A549 (cell line): ENCODE data around the gene KIF1A. TPM values are rescaled to one million over a fixed set of nuclear protein-coding genes. Genes with fewer than 3 reads are reported as not detected.

Source experiments
- ATAC-seq, 2 experiments: fragments of 200-7000 bp in 1 of 2; fragments of >200 bp in 1 of 2; cut with Nextera tagmentation in 1 of 2; cut with Tn5 transposase in 1 of 2; 3 replicates each; pipeline versions ENCODE4 v1.8.0 to v1.9.1; 2018 to 2020; ENCODE audit warnings: mild to moderate bottlenecking in 1 of 2, moderate library complexity in 1 of 2
- CTCF ChIA-PET: fragments of 300-600 bp; sonication (Branson Sonifier 250); formaldehyde crosslinking; extraction: SDS; loops from one replicate; lab custom pipeline; 2021; ENCODE audit warnings: antibody characterized with exemption, inconsistent platforms; lab: Yijun Ruan, JAX
- POLR2A ChIA-PET: fragments of 350-600 bp; formaldehyde crosslinking; extraction: SDS; loops from one replicate; lab custom pipeline; 2021; ENCODE audit warnings: antibody characterized with exemption, inconsistent platforms; lab: Yijun Ruan, JAX
- DNase-seq, 2 experiments: peaks; one replicate each; pipeline versions ENCODE4 v3.0.0 to v3.0.0-alpha.2; 2011 to 2016; ENCODE audit warnings: low read depth in 1 of 2, low spot score in 1 of 2
- FAIRE-seq: peaks from 2 replicates; lab custom pipeline; 2011; peaks lifted over from hg19 to GRCh38; lab: Jason Lieb, UNC
- H3K27ac ChIP-seq, 2 experiments: fragments of >200 bp; sonication (Bioruptor Twin); formaldehyde crosslinking; 3 replicates each; pipeline ENCODE4 v1.5.1; 2016 to 2017
- H3K4me1 ChIP-seq: fragments of >200 bp; sonication (Bioruptor Twin); formaldehyde crosslinking; 3 replicates; pipeline ENCODE4 v1.6.1; 2016
- H3K4me2 ChIP-seq: fragments of >200 bp; sonication (Bioruptor Twin); formaldehyde crosslinking; 3 replicates; pipeline ENCODE4 v1.6.1; 2016
- H3K4me3 ChIP-seq: fragments of >200 bp; sonication (Bioruptor Twin); formaldehyde crosslinking; 3 replicates; pipeline ENCODE4 v1.5.1; 2016
- H3K9me3 ChIP-seq: fragments of >200 bp; sonication (Bioruptor Twin); formaldehyde crosslinking; 3 replicates; pipeline ENCODE4 v1.6.1; 2016
- CBX2 ChIP-seq: fragments of 200-600 bp; sonication (generic); IDR thresholded peaks from 2 replicates; pipeline ENCODE4 v1.6.1; 2016; ENCODE audit warnings: low read depth, mild to moderate bottlenecking, borderline replicate concordance
- CTCF ChIP-seq: fragments of >200 bp; sonication (Bioruptor Twin); formaldehyde crosslinking; IDR thresholded peaks from 3 replicates; pipeline ENCODE4 v1.5.1; 2016
- EHMT2 ChIP-seq: fragments of 200-600 bp; sonication (generic); IDR thresholded peaks from 2 replicates; pipeline ENCODE4 v1.6.1; 2016; ENCODE audit warnings: antibody characterized with exemption, low read depth, mild to moderate bottlenecking, moderate library complexity
- FOSB ChIP-seq: fragments of 250-450 bp; sonication (Bioruptor Pico); IDR thresholded peaks from 2 replicates; pipeline ENCODE4 v1.5.0; 2020; ENCODE audit warnings: mild to moderate bottlenecking, moderate library complexity
- FOSL2 ChIP-seq, 2 experiments: fragments of 450-650 bp in 1 of 2; fragments of >200 bp in 1 of 2; sonication (Bioruptor Twin) in 1 of 2; formaldehyde crosslinking; IDR thresholded peaks; 2 replicates each; pipeline versions ENCODE4 v1.5.0 to v1.6.1; 2016 to 2020; ENCODE audit warnings: mild to moderate bottlenecking in 1 of 2, moderate library complexity in 1 of 2
- HMGXB4 ChIP-seq: fragments of 250-450 bp; sonication (Bioruptor Pico); IDR thresholded peaks from 2 replicates; pipeline ENCODE4 v1.5.0; 2021; ENCODE audit warnings: mild to moderate bottlenecking, moderate library complexity, borderline replicate concordance
- JUN ChIP-seq, 2 experiments: fragments of >200 bp; sonication (Bioruptor Twin); formaldehyde crosslinking; IDR thresholded peaks; 2 replicates in 1 of 2; 3 replicates in 1 of 2; pipeline ENCODE4 v1.6.1; 2016 to 2017
- KDM1A ChIP-seq: fragments of 200-600 bp; sonication (generic); IDR thresholded peaks from 2 replicates; pipeline ENCODE4 v1.6.1; 2016; ENCODE audit warnings: low read depth, mild to moderate bottlenecking
- MYC ChIP-seq: IDR thresholded peaks from 2 replicates; pipeline ENCODE4 v1.6.1; 2012; ENCODE audit warnings: mild to moderate bottlenecking, inconsistent platforms, low read length, improper control_type of control experiment, borderline replicate concordance
- PHF8 ChIP-seq: fragments of 200-600 bp; sonication (generic); IDR thresholded peaks from 2 replicates; pipeline ENCODE4 v1.6.1; 2016; ENCODE audit warnings: low read depth, mild to moderate bottlenecking, antibody characterized with exemption, moderate library complexity, borderline replicate concordance
- POLR2AphosphoS2 ChIP-seq: conservative IDR thresholded peaks from 2 replicates; pipeline ENCODE4 v1.6.1; 2012; ENCODE audit warnings: low read length, improper control_type of control experiment, inconsistent platforms
- RAD21 ChIP-seq, 2 experiments: fragments of >200 bp in 1 of 2; sonication (Bioruptor Twin) in 1 of 2; formaldehyde crosslinking in 1 of 2; IDR thresholded peaks in 1 of 2; conservative IDR thresholded peaks in 1 of 2; 2 replicates in 1 of 2; 3 replicates in 1 of 2; pipeline ENCODE4 v1.6.1; 2012 to 2018; ENCODE audit warnings: inconsistent platforms in 1 of 2
- SMC3 ChIP-seq: fragments of >200 bp; sonication (Bioruptor Twin); formaldehyde crosslinking; IDR thresholded peaks from 3 replicates; pipeline ENCODE4 v1.6.1; 2018; ENCODE audit warnings: inconsistent platforms
- ZFP36 ChIP-seq: fragments of 450-650 bp; IDR thresholded peaks from 2 replicates; pipeline ENCODE4 v1.6.1; 2014; ENCODE audit warnings: borderline replicate concordance; ENCODE audit not compliant: partially characterized antibody
- WGBS: methylation state at CpG from one replicate; pipeline ENCODE4 v1.1.6; 2017; ENCODE audit errors: missing lambda C conversion rate; 5-methylcytosine and 5-hydroxymethylcytosine counted together
- polyA plus RNA-seq, 4 experiments: library from polyadenylated mRNA; depleted of rRNA in 3 of 4; stranded (reverse); fragments of >200 nt; fragmentation: RNase III in 1 of 4; extraction: RNeasy Plus Mini Kit Qiagen cat#74134 plus additional on column Dnase treatment in 1 of 4; gene quantifications; 2 replicates in 3 of 4; 3 replicates in 1 of 4; pipeline ENCODE4 v1.2.3, GENCODE V29; 2011 to 2017

The KIF1A gene
- polyA plus RNA-seq, 2 of the 4 experiments (the other 2 are of a cell fraction) = 0.28 to 0.50 TPM

- Histone ChIP-seq H3K4me1 (no peaks in the 10 kb centered on the region), H3K27ac (no peak overlapping the region), H3K4me2 (no peak overlapping the region), H3K9me3 (no peaks in the 10 kb centered on the region), H3K4me3 (no peak overlapping the region)
- TF ChIP-seq HMGXB4 (CRISPR knock-in tag) (no peak), SMC3 (peak; percentile 70), EHMT2 (no peak), CBX2 (no peak), KDM1A (no peak), POLR2AphosphoS2 (no peak), FOSB (no peak), RAD21 (conservative IDR thresholded peaks at IDR 0.05 in 1 of 2, IDR thresholded peaks at IDR 0.05 in 1 of 2) (peak; percentile 94 to 97), ZFP36 (no peak), CTCF (peak; percentile 90)
- DNase-seq = peak; percentile 76 to 81
- ATAC-seq = peak; percentile 92 to 98
- WGBS = 39% methylated on average over 30 of the region's 33 CpGs
- FAIRE-seq = no peak
- ChIA-PET CTCF (interaction anchor here (0.6 to 3.8 kb wide), 62 partner anchors 10 to 1028 kb away, joined by 3 to 44 read pairs (median 4); partner anchors contain the start of genes AGXT, ATG4B and D2HGDH), POLR2A (no interaction called here)
Measured at GRCh38 chr2:240851078-240851991, 31.3 kb upstream of the KIF1A start.

- TF ChIP-seq HMGXB4 (CRISPR knock-in tag) (no peak), FOSL2 (IDR thresholded peaks at IDR 0.05) (no peak), FOSL2 (CRISPR knock-in tag; IDR thresholded peaks at IDR 0.05) (no peak), JUN (IDR thresholded peaks at IDR 0.05) (no peak), PHF8 (no peak), MYC (no peak)
- CTCF ChIA-PET = interaction anchor here (0.6 to 3.8 kb wide), 41 partner anchors 10 to 1028 kb away, joined by 3 to 44 read pairs (median 5); partner anchors contain the start of genes AGXT and D2HGDH
- 76% methylated on average over 6 of the region's 11 CpGs for WGBS
Measured at GRCh38 chr2:240850756-240851077, 30.7 kb upstream of the KIF1A start.

More at GRCh38 chr2:240850756-240851077, 30.7 kb upstream of the KIF1A start:
- H3K9me3 ChIP-seq = no peaks in the 10 kb centered on the region
- POLR2A ChIA-PET = no interaction called here
- H3K4me2 ChIP-seq = no peak overlapping the region
- H3K4me3 ChIP-seq = no peak overlapping the region
- FAIRE-seq (no peak), DNase-seq (no peak), ATAC-seq (peak in 1 of 2 experiments; percentile 4; a peak in 2 of 6 replicates)
- no peak overlapping the region for H3K27ac ChIP-seq
- no peaks in the 10 kb centered on the region for H3K4me1 ChIP-seq
